Daoy (cell line): ENCODE results near the gene CCN5. TPM values are rescaled to one million over a fixed set of nuclear protein-coding genes. Genes with fewer than 3 reads are reported as not detected.

Experiments
- DNase-seq: peaks from one replicate; pipeline ENCODE4 v3.0.0-alpha.2; 2015; ENCODE audit warnings: low read depth
- total RNA-seq: library from RNA; depleted of rRNA; stranded (reverse); fragments of >200 nt; shearing (Covaris generic); gene quantifications from 2 replicates; pipeline ENCODE4 v1.2.3, GENCODE V29; 2014

The CCN5 gene
- total RNA-seq, 1 experiment from 2014 or later, result not detected

DNA sequence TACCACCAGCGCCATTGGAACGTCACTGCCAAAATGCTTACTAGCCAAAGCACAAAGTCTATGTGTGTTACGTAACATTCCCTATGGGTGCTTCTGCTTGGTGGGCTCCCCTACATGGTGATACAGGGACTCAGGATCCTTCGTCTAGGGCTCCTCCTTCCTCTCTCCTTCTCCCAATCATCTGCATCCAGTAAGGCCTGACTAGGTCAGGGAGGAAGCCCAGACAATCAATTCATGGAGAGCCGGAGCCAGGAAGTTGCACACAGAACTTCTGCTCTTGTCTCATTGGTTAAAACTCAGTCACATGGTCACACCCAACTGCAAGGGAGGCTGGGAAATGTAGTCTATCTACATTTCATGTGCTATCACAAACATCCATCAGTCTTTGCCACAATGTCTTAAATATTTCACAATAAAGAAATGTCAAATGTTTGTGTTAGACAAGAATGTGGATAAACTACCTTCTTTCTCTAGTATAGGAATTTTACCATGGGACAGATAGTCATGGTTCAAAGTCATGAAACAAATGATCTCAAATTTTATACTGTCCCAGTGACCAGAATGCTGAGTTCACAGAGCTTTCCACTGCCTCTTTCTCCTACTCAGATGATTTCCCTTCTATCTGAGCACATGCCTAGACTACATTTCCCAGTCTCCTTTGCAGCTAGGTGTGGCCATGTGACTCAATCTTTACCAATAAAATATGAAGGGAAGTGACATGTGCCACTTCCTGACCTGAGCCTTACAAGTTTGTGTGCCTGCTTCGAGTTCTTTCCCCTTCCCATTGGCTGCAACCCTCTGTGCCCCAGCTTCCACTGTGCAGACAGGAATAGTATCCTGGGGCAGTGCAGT, 21.2 kb downstream of the CCN5 start:
- peak; percentile 49 for DNase-seq

DNA sequence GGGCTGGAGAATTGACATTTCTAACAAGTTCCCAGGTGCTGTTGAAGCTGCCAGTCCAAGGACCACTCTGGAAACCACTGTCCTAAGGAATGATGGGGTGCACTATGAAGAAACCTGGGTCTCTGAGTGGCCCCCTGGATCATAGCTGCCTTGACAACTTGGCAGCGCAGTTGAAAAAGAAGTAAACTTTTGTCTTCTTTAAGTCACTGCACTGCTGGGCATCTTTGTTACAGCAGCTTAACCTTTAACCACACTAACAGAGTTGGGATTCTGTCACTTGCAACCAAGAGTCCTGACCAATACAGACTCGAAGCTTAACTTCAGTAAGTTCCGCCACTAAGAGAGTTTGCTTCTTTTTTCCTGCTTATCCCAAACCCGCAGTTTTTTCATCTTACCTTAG, 21.9 kb downstream of the CCN5 start:
- DNase-seq, result no peak

DNA sequence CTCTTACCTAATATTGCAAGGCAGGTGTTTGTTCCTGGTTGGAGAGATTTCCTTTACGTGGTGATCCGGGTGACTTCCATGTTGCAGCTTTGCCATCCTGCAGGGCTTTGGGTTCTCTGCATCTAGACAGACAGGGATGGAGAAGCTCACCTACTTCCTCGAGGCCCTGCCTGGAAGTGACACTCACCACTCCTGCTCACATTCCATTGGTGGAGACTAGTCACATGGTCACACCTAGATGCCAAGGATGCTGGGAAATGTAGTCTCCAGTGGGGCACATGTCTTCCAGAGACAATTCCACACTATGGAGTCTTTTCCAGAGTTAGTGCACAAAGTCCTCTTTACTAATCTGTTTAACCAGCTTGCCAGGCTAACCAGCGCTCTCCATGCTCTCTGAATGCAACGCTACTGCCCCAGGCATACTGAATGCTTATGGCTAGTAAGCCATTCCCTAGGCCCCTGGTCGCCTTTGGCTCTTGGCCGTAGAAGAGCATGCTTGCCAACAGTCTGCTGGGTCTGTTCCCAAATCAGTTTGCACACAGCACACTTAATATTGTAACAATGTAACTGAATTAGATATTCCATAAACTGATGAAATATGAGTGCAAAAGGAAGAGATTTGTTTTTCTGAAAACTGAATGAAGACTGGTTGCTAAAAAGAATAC, 23.8 kb downstream of the CCN5 start:
- peak; percentile 77 for DNase-seq

DNA sequence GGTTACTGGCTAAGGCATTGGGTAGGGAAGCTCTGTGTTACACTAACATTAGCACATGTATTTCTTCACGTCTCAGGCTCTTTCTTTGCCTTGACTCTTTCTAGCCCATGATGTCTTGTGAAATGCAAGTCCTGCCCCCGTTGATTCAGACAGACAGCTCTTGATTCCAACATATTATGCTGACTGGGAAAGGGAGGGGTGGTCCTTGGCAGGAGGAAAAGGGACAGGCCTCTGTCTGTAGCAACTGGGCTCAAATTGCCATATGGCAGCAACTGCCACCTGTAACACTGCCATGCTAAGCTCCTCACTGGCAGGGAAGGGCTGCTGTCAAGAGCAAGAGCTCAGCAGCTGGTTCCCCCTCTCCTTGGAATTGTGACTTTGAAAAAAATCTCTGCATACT, 24.8 kb downstream of the CCN5 start:
- no peak for DNase-seq

DNA sequence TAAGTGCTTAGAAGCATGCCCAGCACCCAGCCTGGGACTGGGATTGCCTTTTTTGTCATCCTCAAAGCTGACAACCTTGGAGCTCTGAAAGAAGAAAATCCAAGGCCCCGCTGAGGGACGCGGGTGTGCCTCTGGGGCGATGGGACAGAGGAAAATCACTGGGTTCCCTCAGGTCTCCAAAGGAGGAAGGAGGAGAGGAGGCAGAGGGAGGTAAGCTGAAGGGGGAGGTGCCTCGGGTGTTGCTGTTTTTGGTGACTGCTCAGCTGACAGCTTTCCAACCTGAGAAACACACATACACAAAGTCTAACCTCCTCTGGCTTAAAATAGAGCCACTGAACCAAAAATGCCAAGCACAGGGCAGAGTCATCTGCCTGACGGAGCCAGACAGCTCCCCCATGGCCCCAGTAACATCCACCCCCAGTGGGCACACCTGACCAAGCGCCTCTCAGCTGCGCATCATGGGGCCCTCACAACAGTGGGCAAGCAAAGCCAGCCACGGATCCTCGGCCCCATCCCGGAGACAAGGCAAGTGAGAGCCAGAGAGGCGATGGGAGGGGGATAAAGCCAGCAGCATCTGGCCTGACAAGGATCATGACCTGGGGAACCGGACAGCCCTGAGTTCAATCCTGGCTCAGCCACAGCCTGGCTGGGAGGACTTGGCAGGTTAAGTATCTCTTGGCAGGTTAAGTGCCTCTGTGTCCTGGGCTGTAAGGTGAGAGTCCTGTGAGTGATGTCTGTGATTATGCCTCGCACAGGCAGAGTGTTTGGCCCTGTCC, 27.3 kb downstream of the CCN5 start:
- no peak for DNase-seq

DNA sequence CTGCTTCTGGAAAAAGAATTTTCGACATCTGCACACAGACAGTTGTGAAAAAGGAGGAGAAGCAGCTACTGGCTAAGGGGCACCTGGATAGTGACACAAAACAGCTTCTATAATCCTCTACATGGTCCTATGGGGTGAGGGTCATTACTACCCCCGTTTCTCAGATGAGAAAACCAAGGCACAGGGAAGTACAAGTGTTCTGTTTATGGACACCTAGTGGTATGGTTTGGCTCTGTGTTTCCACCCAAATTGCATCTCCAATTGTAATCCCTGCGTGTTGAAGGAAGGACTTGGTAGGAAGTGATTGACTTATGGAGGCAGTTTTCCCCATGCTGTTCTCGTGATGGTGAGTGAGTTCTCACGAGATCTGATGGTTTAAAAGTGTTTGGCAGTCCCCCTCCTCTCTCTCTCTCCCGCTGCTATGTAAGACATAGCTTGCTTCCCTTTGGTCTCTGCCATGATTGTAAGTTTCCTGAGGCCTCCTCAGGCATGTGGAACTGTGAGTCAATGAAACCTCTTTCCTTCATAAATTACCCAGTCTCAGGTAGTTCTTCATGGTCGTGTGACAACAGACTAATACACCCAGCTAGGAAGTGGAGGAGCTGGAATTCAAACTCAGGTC, 28.0 kb downstream of the CCN5 start:
- DNase-seq, result no peak

DNA sequence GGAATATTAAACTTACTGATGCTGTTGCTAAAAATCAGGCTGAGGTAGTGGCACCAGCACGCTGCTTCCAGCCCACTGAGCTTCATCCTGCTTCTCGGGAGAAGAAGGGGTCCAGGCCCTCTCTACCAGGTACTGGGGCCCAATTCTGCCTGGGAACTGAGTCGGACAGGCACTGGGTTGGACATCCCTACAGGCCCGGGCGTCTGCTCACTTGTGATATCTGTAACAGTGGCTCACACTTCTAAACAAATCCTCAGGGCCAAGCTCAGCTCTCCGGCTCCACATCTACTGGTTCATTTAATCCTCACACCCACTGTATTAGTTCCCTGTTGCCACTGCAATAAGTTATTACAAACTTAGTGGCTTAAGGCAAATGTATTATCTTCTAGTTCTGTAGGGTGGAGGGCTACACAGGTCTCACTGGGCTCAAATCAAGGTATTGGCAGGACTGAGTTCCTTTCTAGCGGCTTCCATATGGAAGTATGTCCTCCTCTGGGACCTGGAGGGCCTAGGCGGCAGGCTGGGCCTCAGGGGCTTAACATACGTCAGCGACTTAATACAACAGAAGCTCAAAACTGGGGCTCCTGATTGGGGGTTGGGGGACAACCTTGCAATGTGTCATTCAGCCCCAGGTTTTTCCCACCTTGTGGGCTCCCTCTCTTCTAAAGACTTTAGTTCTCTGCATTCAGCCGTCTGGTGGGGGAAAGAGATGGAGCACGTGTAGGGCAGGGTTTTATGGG, 28.9 kb downstream of the CCN5 start:
- DNase-seq, result no peak

DNA sequence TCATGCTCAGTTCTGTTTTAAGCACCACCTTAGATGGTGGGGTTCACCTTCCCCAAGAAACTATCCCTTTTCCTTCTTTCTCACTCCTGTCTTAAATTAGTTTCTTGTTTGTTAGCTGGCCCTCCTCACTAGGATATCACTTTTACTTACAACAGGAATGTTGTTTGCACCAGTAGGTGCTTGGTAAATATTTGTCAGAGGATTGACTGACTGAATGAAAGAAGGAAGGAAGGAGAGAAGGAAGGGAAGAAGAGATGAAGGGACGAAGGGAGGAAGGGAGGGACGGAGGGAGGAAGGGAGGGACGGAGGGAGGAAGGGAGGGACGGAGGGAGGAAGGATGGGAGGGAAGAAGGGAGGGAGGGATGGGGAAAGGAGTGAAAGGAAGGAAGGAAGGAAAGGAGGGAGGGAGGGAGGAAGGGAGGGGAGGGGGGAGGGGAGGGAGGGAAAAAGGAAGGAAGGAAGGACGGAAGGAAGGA, 30.0 kb downstream of the CCN5 start:
- no peak for DNase-seq

DNA sequence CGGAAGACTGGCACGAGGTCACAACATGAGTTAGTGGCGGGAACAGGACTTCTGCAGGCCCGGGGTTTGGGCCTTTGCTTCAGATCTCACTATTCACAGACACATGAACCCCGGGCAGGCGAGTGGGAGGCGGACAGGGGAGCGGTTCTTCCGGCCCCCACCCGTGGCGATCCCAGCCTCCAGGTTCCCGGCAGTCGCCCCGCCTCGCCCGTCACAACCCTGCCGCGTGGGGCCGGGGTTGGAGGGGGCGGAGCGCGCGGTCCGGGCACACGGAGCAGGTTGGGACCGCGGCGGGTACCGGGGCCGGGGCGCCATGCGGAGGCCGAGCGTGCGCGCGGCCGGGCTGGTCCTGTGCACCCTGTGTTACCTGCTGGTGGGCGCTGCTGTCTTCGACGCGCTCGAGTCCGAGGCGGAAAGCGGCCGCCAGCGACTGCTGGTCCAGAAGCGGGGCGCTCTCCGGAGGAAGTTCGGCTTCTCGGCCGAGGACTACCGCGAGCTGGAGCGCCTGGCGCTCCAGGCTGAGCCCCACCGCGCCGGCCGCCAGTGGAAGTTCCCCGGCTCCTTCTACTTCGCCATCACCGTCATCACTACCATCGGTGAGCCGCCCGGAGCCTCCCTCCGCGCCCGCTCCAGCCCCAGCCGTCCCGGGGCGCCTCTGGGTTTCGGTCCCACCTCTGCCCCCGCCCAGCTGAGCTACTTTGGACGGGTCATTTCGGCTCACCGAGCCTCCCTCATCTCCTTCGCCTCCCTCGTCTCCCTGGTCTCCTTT, 30.6 kb downstream of the CCN5 start, which contains the start of gene KCNK15:
Gene KCNK15, plus strand, starts transcription at position 268 of the 769 bp plus-strand sequence. Its CDS starts 46 bp downstream, at position 314.
- DNase-seq, result peak; percentile 43

DNA sequence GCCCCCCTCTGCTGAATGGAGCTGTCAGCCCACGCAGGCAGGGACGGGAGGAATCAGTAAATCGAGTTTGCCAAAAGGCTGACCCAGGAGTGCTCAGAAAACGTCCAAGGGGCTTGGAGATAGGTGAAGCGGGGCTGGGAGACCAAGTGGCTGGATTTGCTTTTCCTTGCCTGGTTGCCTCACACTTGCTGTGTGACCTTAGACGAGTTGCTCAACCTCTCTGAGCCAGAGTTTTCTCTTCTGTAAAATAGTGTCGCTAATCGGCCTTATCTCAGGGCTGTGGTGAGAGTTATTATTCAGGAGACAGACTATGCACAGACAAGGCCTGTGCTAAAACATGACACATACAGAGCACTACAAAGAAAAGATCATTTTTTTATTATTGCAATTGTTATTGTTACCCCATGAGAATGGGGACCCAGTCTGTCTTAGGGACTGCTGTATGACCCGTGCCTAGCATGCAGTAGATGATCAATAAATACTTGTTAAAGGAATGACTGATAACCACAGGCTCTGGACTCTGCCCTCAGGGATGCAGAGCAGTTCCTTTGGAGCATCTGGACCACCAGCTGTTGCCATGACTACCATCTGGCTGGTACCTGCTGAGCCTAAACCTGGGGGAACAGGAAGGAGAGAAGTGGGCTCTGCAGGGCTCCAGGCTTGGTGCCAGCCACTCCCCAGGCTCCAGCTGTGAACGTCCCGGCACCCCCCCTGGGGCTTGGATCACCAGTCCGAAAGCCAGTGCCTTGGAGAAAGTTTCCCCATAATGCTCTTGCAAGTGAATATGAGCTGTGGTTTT, 31.4 kb downstream of the CCN5 start:
- DNase-seq, result peak; percentile 63

DNA sequence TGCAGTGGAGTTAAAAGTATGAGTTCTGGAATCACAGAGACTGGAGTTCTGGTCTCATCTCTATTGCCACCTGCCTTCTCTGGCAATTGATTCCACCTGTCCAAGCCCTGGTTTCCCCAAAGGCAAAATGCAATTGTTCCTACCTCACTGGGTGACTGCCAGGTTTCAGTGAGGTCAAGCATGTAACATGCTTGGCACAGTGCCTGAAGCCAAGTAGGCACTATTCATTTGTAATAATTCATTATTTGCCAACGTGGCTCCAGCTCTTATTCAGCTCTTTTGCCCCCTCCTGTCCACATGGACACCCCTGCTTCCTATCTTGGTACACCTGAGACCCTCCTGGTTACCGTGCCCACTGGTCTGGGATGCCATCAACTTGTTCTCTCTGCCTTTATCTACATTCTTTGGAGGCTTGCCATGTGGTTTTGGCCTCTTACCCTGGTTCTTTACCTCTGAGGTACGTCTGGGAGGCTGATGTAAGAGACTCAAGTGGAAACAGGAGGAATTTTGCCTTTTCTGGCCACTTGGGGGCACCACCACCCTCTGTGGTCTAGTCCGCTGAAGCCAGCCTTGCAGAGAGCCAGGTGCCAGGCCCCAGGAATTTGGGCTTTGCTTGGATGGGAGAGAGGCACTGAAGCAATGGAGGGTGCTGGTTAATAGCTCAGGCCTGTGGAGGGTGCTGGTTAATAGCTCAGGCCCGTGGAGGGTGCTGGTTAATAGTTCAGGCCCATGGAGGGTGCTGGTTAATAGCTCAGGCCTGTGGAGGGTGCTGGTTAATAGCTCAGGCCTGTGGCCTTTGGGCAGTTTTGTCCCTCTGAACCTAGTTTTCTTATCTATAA, 32.2 kb downstream of the CCN5 start:
- peak; percentile 86 for DNase-seq

DNA sequence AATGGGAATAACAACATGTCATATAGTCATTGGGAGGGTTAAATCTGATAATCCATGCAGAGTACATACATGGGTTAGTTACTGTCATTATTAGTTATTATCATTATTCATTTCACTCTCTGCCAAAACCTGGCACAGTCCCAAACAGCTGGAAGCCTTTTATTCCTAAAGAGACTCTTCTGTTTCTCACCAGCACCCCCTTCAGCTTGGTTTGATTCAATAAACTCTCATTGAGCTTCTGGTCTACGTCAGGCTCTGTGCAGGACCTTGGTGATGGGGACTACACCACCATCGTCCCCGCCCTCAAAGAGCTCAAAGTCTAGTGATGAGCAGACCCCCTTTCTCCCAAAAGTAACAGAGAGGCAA, 32.8 kb downstream of the CCN5 start:
- no peak for DNase-seq

DNA sequence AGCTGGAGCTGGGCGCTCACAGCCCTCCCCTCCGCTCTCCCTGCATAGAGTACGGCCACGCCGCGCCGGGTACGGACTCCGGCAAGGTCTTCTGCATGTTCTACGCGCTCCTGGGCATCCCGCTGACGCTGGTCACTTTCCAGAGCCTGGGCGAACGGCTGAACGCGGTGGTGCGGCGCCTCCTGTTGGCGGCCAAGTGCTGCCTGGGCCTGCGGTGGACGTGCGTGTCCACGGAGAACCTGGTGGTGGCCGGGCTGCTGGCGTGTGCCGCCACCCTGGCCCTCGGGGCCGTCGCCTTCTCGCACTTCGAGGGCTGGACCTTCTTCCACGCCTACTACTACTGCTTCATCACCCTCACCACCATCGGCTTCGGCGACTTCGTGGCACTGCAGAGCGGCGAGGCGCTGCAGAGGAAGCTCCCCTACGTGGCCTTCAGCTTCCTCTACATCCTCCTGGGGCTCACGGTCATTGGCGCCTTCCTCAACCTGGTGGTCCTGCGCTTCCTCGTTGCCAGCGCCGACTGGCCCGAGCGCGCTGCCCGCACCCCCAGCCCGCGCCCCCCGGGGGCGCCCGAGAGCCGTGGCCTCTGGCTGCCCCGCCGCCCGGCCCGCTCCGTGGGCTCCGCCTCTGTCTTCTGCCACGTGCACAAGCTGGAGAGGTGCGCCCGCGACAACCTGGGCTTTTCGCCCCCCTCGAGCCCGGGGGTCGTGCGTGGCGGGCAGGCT, 35.1 kb downstream of the CCN5 start:
- no peak for DNase-seq

DNA sequence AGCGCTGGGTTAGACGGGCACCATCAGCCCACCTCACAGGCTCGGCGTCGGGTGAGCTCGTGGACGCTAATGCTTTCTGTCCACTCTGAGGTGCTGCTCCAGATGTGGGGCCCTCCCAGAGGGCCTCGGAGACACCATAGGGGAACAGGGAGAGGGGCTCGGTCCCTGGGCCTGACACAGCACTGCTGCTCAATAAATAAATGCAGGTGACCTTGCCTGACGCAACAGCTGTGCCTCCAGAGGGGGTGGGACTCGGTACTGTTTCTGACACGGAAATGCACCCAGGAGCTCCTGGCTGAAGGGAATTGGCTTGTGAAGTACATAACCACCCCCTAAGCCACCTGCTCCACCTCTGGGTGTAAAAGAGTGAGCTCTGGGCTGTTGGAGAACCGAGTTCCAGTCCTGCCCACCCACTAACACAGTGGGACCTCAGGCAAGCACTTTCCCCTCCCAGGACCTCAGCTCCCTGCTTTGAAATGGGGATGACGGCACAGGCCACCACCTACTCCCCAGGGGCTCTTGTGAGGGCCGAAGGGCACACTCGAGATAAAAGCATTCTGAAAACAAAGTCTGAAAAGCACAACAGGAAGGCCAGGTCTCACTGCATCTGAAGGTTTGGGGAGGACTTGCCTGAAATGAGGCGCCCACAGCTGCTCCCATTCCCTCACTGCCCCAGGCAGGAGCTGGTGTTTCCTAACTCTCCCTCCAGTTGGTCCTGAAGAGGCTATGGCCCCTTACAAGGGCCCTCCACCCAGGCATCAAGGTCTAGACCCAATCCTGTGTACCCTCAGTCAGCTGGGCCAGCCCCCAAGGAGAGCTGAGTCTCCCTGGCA, 37.1 kb downstream of the CCN5 start:
- DNase-seq, result no peak

DNA sequence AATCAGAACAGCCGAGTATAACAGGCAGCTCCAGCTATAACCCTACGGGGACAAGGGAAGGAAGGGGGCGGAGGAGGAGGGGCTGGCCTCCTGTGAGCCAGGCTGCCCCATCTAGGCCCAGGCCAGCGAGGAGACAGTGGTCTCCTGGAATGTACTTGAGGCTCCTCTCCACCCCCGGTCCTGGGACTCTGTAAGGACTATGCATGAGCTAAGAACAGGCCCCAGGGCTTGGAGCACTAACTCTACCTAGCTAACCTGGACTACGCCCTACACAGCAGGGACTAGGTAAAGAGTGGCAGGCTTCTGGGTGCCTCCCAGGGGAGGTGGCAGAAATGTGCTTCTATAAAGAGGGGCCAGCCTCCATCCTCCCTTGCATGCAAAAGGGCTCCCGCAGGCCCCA, 39.4 kb downstream of the CCN5 start:
- no peak for DNase-seq

DNA sequence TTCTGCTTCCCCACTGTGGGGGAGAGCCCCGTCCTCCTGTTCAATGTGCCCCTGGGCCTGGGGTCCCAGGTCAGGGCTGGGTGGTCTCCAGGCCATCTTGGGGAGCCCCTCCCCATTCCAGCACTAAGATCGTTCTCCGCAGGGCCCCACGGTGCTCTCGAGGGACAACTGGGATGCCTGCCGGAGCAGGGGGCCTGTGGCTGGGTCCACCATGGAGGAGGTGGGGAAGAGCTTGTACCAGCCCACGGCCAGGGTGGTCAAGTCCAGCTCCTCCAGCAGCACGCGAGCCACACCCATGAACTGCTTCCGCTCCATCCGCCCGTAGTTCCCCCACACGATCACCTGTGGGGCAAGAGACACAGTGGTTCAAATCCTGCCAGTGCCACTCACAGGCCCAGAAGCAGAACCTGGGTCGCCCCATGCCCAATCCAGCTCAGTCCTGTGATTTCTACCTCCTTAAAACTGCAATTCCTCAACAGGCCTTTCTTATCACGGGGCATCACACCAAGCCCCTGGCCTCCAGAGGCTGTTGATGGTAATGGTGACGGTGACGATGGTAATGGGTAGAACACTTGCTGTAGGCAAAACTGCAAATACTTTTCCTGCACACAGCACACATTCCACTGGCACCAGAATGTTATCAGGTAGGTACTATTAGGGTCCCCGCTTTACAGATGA, 41.0 kb downstream of the CCN5 start:
- DNase-seq, result no peak
